HG03457 (cell line): ENCODE data around the gene SEPTIN7.

Experiments
- ATAC-seq: cut with Tn5 transposase; IDR thresholded peaks from one replicate; pipeline ENCODE4 v1.9.1; 2021; ENCODE audit warnings: moderate number of reproducible peaks; ENCODE audit not compliant: unreplicated experiment

SEPTIN7 gene

DNA sequence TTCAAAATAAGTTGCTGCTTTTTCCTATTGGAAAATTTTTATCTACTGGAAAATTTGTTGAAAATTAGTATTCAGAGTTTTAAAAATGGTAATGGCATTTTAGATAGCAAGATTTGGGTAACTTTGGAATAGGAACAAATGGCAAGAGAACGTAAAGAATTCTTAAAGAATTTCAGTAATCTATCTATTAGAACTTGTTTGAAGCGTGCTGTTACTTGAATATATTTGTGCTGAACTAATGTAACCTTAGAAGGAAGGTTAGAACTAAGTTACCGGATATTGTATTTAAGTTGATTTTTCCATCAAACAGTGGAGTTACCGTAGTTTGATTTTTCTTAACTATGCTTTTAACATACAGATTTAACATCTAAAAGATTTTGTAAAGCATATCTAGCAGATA lies 25.9 kb downstream of the SEPTIN7 start:
- no peak for ATAC-seq

- no peak for ATAC-seq
Observed at GRCh38 chr7:35828817-35829216, 28.0 kb downstream of the SEPTIN7 start.

DNA sequence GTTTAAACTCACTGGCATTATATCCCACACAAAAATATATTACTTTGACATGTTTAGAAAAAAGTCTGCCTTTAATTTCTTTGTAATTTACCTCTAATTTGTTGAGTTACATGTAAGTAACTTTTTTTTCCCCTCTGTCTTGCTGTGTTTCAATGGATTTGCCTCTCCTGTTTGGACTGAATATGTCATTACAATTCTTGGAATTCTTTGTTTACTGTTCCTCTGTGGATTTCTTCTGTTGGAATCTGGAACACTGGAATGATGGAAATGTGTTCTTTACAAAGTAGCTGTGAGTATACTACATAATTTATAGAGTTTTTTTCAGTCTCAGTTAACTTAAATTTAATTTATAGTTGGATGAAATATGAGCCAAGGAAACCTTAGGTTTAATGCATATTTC lies 30.4 kb downstream of the SEPTIN7 start:
- no peak for ATAC-seq

DNA sequence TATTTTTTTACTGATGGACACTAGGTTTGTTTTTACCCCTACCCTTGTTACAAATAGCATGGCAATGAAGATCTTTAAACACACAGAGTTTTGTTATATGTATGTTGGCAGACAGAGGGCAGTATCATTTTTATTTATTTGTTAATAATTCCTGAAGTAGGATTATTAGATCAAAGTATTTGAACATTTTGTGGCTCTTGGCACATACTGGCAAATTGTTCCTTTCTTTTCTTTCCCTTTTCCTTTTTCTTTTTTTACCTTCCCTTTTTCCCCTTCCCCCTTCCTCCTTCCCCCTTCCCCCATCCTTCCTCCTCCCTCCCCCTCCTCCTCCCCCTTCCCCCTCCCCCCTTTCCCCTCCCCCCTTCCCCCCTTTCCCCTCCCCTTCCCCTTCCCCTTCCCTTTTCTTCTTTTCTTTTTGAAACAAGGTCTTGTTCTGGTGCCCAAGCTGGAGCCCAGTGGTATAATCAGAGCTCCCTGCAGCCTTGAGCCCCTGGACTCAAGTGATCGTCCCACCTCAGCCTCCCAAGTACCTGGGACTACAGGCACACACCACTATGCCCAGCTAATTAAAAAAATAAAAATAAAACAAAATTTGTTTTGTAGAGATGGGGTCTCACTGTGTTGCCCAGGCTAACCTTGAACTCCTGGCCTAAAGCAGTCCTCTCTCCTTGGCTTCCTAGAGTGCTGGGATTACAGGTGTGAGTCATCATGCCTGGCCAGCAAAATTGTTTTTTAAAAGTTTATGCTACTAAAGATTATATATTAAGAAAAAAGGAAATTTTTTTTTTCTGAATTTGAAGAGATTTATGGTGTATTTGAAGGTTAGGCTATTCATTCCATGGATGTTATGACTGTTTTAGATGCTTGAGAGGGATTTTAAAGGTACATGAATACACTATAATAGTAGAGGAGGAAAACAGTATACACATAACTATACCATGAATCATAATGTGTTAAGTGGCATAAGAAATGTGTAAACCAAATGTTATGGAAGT lies 39.3 kb downstream of the SEPTIN7 start:
- no peak for ATAC-seq

GRCh38 chr7:35846816-35847412 lies 46.1 kb downstream of the SEPTIN7 start:
- no peak for ATAC-seq

DNA sequence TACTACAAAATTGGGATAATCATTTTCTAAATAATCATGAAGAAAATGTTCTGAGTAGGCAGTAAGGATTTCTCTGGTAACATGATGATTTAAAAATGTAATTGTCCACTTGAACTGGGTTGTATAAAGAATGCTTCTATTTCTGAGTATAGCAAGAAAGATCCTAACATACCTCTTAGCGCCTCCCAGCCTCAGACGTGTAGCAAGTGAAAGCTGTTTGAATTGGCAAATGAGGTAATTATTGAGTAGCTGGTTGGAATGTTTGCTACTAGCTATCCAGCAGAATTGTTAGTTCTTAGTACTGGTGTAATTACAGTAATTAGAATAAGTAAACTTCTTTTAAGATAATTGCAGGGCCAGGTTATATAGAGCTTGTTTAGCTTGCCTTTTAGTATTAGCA lies 47.9 kb downstream of the SEPTIN7 start:
- ATAC-seq = no peak

- no peak for ATAC-seq
Observed at GRCh38 chr7:35849158-35849831, 48.4 kb downstream of the SEPTIN7 start.

DNA sequence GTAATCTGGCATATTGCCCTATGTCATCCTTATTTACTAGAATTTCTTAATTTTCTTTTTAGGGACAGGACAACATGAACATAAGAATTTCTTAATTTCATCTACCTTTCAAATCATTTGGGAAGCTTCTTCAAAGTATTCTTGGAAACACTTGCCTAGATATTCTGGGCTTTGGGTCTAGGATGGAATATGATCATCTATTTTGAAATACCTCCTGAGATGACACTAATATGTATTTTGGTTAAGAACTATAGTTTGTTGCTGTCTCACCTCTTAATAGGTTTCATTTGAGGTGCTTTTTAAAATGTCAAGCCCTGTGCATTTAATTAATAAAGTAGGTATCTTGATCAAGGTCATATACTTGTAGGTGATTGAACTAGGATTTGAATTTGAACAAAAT lies 49.1 kb downstream of the SEPTIN7 start:
- ATAC-seq = no peak
